Measurements from ENCODE around the gene GPC6. TPM values are rescaled to one million over a fixed set of nuclear protein-coding genes. Genes with fewer than 3 reads are reported as not detected.
A peak's percentile ranks its signal among the peaks of the same experiment; 100 is the strongest.

Gene GPC6
- total and polyA plus RNA-seq, 2 experiments from 2014 or later, result 14.4 to 43.3 TPM

- Histone ChIP-seq H3K27ac (no peak overlapping the region), H3K4me3 (no peak overlapping the region), H3K9me3 (ENCODE audit: low read depth) (no peaks in the 10 kb centered on the region), H3K36me3 (no peaks in the 10 kb centered on the region), H3K4me1 (ENCODE audit: low read depth) (no peaks in the 10 kb centered on the region), H3K27me3 (no peaks in the 10 kb centered on the region)
- no peak for TF ChIP-seq CTCF (IDR thresholded peaks at IDR 0.05; ENCODE audit: low read depth, low read length)
- DNase-seq (ENCODE audit: low read depth in 1 of 2, low spot score in 1 of 2), result no peak
These were observed 591.7 kb downstream of the GPC6 start for GRCh38 chr13:93818345-93818744.

- no peaks in the 10 kb centered on the region for H3K36me3 ChIP-seq
- no peak overlapping the region for H3K4me3 ChIP-seq
- TF ChIP-seq CTCF (IDR thresholded peaks at IDR 0.05; ENCODE audit: low read depth, low read length), result no peak
- no peaks in the 10 kb centered on the region for H3K9me3 ChIP-seq (ENCODE audit: low read depth)
- DNase-seq (ENCODE audit: low read depth in 1 of 2, low spot score in 1 of 2), result no peak
- no peaks in the 10 kb centered on the region for H3K27me3 ChIP-seq
- H3K4me1 ChIP-seq (ENCODE audit: low read depth), result no peaks in the 10 kb centered on the region
- H3K27ac ChIP-seq, result no peak overlapping the region
These were observed 592.8 kb downstream of the GPC6 start for GRCh38 chr13:93819331-93819890.

DNA sequence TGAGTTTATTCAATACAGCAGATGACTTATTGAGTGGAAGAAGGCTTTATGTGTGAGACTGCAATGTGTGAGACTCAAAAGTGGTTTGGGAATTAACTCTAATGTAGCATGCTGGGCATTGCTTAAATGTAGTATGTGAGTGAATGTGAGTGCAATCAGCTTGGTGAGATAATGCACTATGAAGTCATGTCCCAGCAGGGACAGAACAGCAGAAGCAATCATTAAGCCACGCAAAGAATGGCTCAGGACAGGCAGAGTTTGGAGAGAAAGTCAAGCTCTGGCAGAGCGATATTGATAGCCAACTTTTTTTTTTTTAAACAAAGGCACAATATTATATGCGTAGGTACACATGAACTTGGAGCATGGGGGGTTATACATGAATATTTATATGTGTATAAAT lies 597.7 kb downstream of the GPC6 start:
- no peak overlapping the region for H3K4me3 ChIP-seq
- no peaks in the 10 kb centered on the region for H3K27me3 ChIP-seq
- peak in 1 of 2 donors; percentile 23 for DNase-seq (ENCODE audit: low read depth in 1 of 2, low spot score in 1 of 2)
- no peaks in the 10 kb centered on the region for H3K9me3 ChIP-seq (ENCODE audit: low read depth)
- H3K4me1 ChIP-seq (ENCODE audit: low read depth), result no peaks in the 10 kb centered on the region
- no peak overlapping the region for H3K27ac ChIP-seq
- no peak for TF ChIP-seq CTCF (IDR thresholded peaks at IDR 0.05; ENCODE audit: low read depth, low read length)
- no peaks in the 10 kb centered on the region for H3K36me3 ChIP-seq

DNA sequence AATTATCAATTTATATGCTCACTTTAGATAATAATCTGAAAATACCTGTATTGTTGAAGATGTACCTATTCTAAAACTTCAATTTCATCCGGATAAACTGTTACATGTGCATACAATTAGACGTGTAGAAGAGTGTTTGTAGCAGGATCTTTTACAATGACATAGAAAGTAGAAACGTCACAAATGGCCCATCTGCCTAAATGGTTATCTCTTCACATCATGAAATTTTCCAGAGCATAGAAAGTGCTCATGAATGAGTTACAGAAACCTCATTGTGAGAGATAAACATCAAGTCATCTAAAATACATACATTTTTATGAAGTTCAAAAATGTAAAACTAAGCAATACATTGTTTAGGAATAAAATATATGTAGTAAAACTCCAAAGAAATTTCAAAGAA lies 607.4 kb downstream of the GPC6 start:
- no peak overlapping the region for H3K4me3 ChIP-seq
- no peaks in the 10 kb centered on the region for H3K4me1 ChIP-seq (ENCODE audit: low read depth)
- no peak overlapping the region for H3K27ac ChIP-seq
- DNase-seq (ENCODE audit: low read depth in 1 of 2, low spot score in 1 of 2), result no peak
- H3K9me3 ChIP-seq (ENCODE audit: low read depth), result no peaks in the 10 kb centered on the region
- H3K36me3 ChIP-seq, result no peaks in the 10 kb centered on the region
- TF ChIP-seq CTCF (IDR thresholded peaks at IDR 0.05; ENCODE audit: low read depth, low read length), result no peak
- H3K27me3 ChIP-seq, result no peaks in the 10 kb centered on the region

DNA sequence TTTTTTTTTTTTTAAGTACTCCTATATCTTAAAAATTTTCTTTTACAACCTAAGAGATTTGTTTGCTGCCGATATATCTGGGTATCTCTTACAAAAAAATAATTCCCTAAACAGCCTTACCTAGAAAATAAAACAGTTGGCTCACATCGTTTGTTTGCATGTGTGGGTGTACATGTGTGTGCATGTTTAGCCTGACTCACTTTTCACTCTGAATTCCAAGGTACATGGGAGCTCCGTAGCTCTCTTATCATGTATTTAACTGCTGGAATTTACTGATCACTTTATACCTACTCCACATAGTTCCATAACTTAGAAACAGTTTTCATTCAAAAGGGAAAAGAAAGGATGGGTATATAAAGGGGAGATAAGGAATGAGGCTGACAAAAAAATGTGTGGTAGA lies 616.5 kb downstream of the GPC6 start:
- H3K9me3 ChIP-seq (ENCODE audit: low read depth), result no peaks in the 10 kb centered on the region
- no peaks in the 10 kb centered on the region for H3K4me1 ChIP-seq (ENCODE audit: low read depth)
- no peak for DNase-seq (ENCODE audit: low read depth in 1 of 2, low spot score in 1 of 2)
- no peak overlapping the region for H3K27ac ChIP-seq
- H3K27me3 ChIP-seq, result no peaks in the 10 kb centered on the region
- no peak overlapping the region for H3K4me3 ChIP-seq
- no peaks in the 10 kb centered on the region for H3K36me3 ChIP-seq
- TF ChIP-seq CTCF (IDR thresholded peaks at IDR 0.05; ENCODE audit: low read depth, low read length), result no peak

DNA sequence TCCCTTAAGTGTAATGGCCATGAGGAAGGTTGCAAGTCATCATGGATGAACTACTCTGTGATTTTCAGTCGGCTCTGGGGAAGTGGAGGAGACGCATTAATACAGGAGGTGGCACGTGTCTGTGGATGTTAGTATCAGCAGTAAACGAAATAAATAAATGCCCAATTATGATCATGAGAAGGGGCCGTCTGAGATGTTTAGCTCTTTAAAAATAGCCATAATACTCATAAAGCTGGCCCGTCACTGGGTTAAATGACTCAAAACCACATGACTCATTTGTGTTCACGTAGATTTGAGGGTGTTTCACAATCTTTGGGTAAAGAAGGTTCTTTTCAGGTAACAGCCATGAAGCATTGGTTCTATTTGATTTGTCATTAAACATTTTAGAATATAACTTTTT lies 620.6 kb downstream of the GPC6 start:
- H3K4me3 ChIP-seq, result no peak overlapping the region
- H3K27ac ChIP-seq, result no peak overlapping the region
- no peaks in the 10 kb centered on the region for H3K27me3 ChIP-seq
- no peak for TF ChIP-seq CTCF (IDR thresholded peaks at IDR 0.05; ENCODE audit: low read depth, low read length)
- no peaks in the 10 kb centered on the region for H3K9me3 ChIP-seq (ENCODE audit: low read depth)
- H3K36me3 ChIP-seq, result no peaks in the 10 kb centered on the region
- peak in 1 of 2 donors; percentile 69 for DNase-seq (ENCODE audit: low read depth in 1 of 2, low spot score in 1 of 2)
- no peaks in the 10 kb centered on the region for H3K4me1 ChIP-seq (ENCODE audit: low read depth)
